HCT116 (cell line): ENCODE results near the gene TOX2. TPM values are rescaled to one million over a fixed set of nuclear protein-coding genes. Genes with fewer than 3 reads are reported as not detected.

ENCODE experiments used
- ATAC-seq: fragments of 200-7000 bp; cut with Tn5 transposase; 2 replicates; pipeline ENCODE4 v1.9.1; 2020; ENCODE audit warnings: mild to moderate bottlenecking, moderate library complexity
- BruUV-seq: library from RNA; stranded (reverse); fragments of 400-500 nt; replicated peaks from 2 replicates; lab custom pipeline; 2021; lab: Mats Ljungman, UMichigan
- CTCF ChIA-PET: fragments of 300-600 bp; sonication (Branson Sonifier 250); formaldehyde crosslinking; loops from one replicate; lab custom pipeline; 2021; ENCODE audit warnings: antibody characterized with exemption; lab: Charles Lee
- POLR2A ChIA-PET: fragments of 300-600, 350-600 bp; sonication (Branson Sonifier 250); formaldehyde crosslinking; loops from one replicate; lab custom pipeline; 2021; ENCODE audit warnings: antibody characterized with exemption; lab: Charles Lee
- RAD21 ChIA-PET, 2 experiments: fragments of 300-600 bp; sonication (Branson Sonifier 250); formaldehyde crosslinking; loops; one replicate each; lab custom pipeline; 2023; ENCODE audit warnings: low total read pairs in 2 of 2; ENCODE audit not compliant: uncharacterized antibody in 2 of 2, unreplicated experiment in 2 of 2, low non-redundant PET in 1 of 2; lab: Charles Lee
- DNase-seq: peaks from one replicate; pipeline ENCODE4 v3.0.0-alpha.2; 2010; ENCODE audit warnings: low read depth, low spot score
- H2AFZ ChIP-seq: fragments of 200-600 bp; shearing (Covaris generic), sonication (generic); 2 replicates; pipeline ENCODE4 v1.6.1; 2017; ENCODE audit warnings: low read depth, mixed run types, mixed read lengths, antibody characterized with exemption, low read length; ENCODE audit not compliant: poor library complexity, severe bottlenecking
- H3K27ac ChIP-seq: 2 replicates; pipeline ENCODE4 v1.5.1; 2012; ENCODE audit warnings: low read depth, low read length
- H3K27me3 ChIP-seq: fragments of 200-600 bp; sonication (generic); 2 replicates; pipeline ENCODE4 v1.6.1; 2016; ENCODE audit warnings: mixed run types, low read length, mixed read lengths; ENCODE audit not compliant: insufficient read depth
- H3K36me3 ChIP-seq, 2 experiments: fragments of 200-500 bp in 1 of 2; fragments of 200-600 bp in 1 of 2; sonication (Bioruptor generic) in 1 of 2; sonication (generic) in 1 of 2; 2 replicates each; pipeline versions ENCODE4 v1.5.1 to v1.6.1; 2014 to 2016; ENCODE audit warnings: low read length in 2 of 2, inconsistent platforms in 1 of 2, mixed read lengths in 1 of 2, mixed run types in 1 of 2; ENCODE audit not compliant: insufficient read depth in 2 of 2, control insufficient read depth in 1 of 2
- H3K4me1 ChIP-seq, 2 experiments: fragments of 200-600 bp in 1 of 2; sonication (generic) in 1 of 2; 2 replicates each; pipeline versions ENCODE4 v1.5.1 to v1.6.1; 2012 to 2017; ENCODE audit warnings: low read length in 2 of 2, inconsistent platforms in 1 of 2, mild to moderate bottlenecking in 1 of 2, mixed read lengths in 1 of 2, mixed run types in 1 of 2, moderate library complexity in 1 of 2; ENCODE audit not compliant: insufficient read depth in 2 of 2, control insufficient read depth in 1 of 2
- H3K4me2 ChIP-seq: fragments of 200-600 bp; sonication (generic); 2 replicates; pipeline ENCODE4 v1.6.1; 2017; ENCODE audit warnings: mixed run types, low read length, mixed read lengths
- H3K4me3 ChIP-seq, 2 experiments: fragments of 200-600 bp in 1 of 2; sonication (generic) in 1 of 2; replicated peaks in 1 of 2; 2 replicates each; pipeline ENCODE4 v1.5.1; 2011 to 2016; ENCODE audit warnings: low read length in 2 of 2, control low read depth in 1 of 2, low read depth in 1 of 2, mild to moderate bottlenecking in 1 of 2, mixed read lengths in 1 of 2, mixed run types in 1 of 2
- H3K79me2 ChIP-seq: fragments of 200-600 bp; sonication (generic); 2 replicates; pipeline ENCODE4 v1.6.1; 2017; ENCODE audit warnings: mild to moderate bottlenecking, mixed run types, low read length, moderate library complexity, mixed read lengths; ENCODE audit not compliant: insufficient read depth
- H3K9ac ChIP-seq: fragments of 200-600 bp; sonication (generic); 2 replicates; pipeline ENCODE4 v1.6.1; 2016; ENCODE audit warnings: low read length, mixed read lengths
- H3K9me2 ChIP-seq: fragments of 200-600 bp; sonication (generic), shearing (Covaris generic); 2 replicates; pipeline ENCODE4 v1.6.1; 2017; ENCODE audit warnings: mixed run types, mild to moderate bottlenecking, moderate library complexity; ENCODE audit not compliant: insufficient read depth
- H3K9me3 ChIP-seq, 2 experiments: fragments of 200-500 bp in 1 of 2; fragments of 200-600 bp in 1 of 2; sonication (Bioruptor generic) in 1 of 2; sonication (generic) in 1 of 2; 2 replicates each; pipeline ENCODE4 v1.6.1; 2014 to 2017; ENCODE audit warnings: low read length in 2 of 2, mixed read lengths in 2 of 2, inconsistent platforms in 1 of 2, low read depth in 1 of 2, mild to moderate bottlenecking in 1 of 2, mixed run types in 1 of 2, moderate library complexity in 1 of 2; ENCODE audit not compliant: control insufficient read depth in 1 of 2, insufficient read depth in 1 of 2
- H4K20me1 ChIP-seq: fragments of 200-600 bp; sonication (generic), shearing (Covaris generic); 2 replicates; pipeline ENCODE4 v1.6.1; 2017; ENCODE audit warnings: mixed run types, mild to moderate bottlenecking, moderate library complexity; ENCODE audit not compliant: insufficient read depth
- CEBPB ChIP-seq: IDR thresholded peaks from 2 replicates; pipeline ENCODE4 v1.6.1; 2012; ENCODE audit warnings: low read depth
- EGR1 ChIP-seq: IDR thresholded peaks from 2 replicates; pipeline ENCODE4 v1.6.1; 2012; ENCODE audit warnings: low read depth
- EZH2 ChIP-seq: fragments of 200-600 bp; sonication (generic); IDR thresholded peaks from 2 replicates; pipeline ENCODE4 v1.6.1; 2017; ENCODE audit warnings: antibody characterized with exemption, mixed run types
- FOSL1 ChIP-seq: IDR thresholded peaks from 2 replicates; pipeline ENCODE4 v1.6.1; 2012; ENCODE audit warnings: low read depth
- JUND ChIP-seq: IDR thresholded peaks from 2 replicates; pipeline ENCODE4 v1.6.1; 2012
- POLR2AphosphoS5 ChIP-seq: IDR thresholded peaks from 2 replicates; pipeline ENCODE4 v1.6.1; 2011; ENCODE audit warnings: mild to moderate bottlenecking, low read depth, low read length, moderate library complexity
- RAD21 ChIP-seq: IDR thresholded peaks from 2 replicates; pipeline ENCODE4 v1.6.1; 2012; ENCODE audit warnings: low read depth, mild to moderate bottlenecking
- SP1 ChIP-seq: IDR thresholded peaks from 2 replicates; pipeline ENCODE4 v1.6.1; 2012; ENCODE audit warnings: low read depth
- YY1 ChIP-seq: IDR thresholded peaks from 2 replicates; pipeline ENCODE4 v1.6.1; 2011; ENCODE audit warnings: low read length, low read depth, moderate library complexity, mild to moderate bottlenecking; ENCODE audit not compliant: insufficient replicate concordance; ENCODE audit errors: extremely low read depth
- intact Hi-C: fragments of 100-400 bp; cut with micrococcal nuclease; formaldehyde crosslinking; loops from 2 replicates; pipeline ENCODE4 v1.10.0; 2022
- total RNA-seq: library from RNA; stranded (reverse); gene quantifications from one replicate; pipeline ENCODE4 v1.2.1, GENCODE V29; 2021; ENCODE audit not compliant: unreplicated experiment
- TF ChIP-seq, protein P1 (sequence below): IDR thresholded peaks from 2 replicates; pipeline ENCODE4 v1.6.1; 2011; ENCODE audit warnings: mild to moderate bottlenecking, low read length, moderate library complexity; ENCODE audit not compliant: insufficient replicate concordance; ENCODE audit errors: extremely low read depth

TOX2 gene
- total RNA-seq, 1 experiment from 2014 or later: 39.6 TPM

GRCh38 chr20:44074252-44075151 lies 159.8 kb downstream of the TOX2 start:
- intact Hi-C loops: no loop called here
- Histone ChIP-seq H3K9me2 (no peaks in the 10 kb centered on the region), H4K20me1 (no peaks in the 10 kb centered on the region), H3K27me3 (no peaks in the 10 kb centered on the region), H3K27ac (no peak overlapping the region), H3K9ac (0 out of 2 replicates have a peak overlapping the region, but pooled peaks have one; percentile 8), H3K4me2 (peak overlapping the region; percentile 52), H3K4me1 (peaks cover 0 to 15% of the 10 kb centered on the region in 2 experiments; a peak in 2 of 4 replicates), H3K9me3 (no peaks in the 10 kb centered on the region), H3K4me3 (no peak overlapping the region), H2AFZ (no peak overlapping the region), H3K79me2 (no peaks in the 10 kb centered on the region), H3K36me3 (no peaks in the 10 kb centered on the region)
- POLR2A ChIA-PET: no interaction called here
- CTCF ChIA-PET: no interaction called here
- RAD21 ChIA-PET: interaction anchor here in 1 of 2 experiments (0.6 kb wide), 1 partner anchor 99 kb away, joined by 8 read pairs; no protein-coding TSS in a partner anchor
- peak; percentile 68 for ATAC-seq
- no TSS peak for BruUV-seq
- TF ChIP-seq, protein P1, sequence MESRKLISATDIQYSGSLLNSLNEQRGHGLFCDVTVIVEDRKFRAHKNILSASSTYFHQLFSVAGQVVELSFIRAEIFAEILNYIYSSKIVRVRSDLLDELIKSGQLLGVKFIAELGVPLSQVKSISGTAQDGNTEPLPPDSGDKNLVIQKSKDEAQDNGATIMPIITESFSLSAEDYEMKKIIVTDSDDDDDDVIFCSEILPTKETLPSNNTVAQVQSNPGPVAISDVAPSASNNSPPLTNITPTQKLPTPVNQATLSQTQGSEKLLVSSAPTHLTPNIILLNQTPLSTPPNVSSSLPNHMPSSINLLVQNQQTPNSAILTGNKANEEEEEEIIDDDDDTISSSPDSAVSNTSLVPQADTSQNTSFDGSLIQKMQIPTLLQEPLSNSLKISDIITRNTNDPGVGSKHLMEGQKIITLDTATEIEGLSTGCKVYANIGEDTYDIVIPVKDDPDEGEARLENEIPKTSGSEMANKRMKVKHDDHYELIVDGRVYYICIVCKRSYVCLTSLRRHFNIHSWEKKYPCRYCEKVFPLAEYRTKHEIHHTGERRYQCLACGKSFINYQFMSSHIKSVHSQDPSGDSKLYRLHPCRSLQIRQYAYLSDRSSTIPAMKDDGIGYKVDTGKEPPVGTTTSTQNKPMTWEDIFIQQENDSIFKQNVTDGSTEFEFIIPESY: no peak
- peak; percentile 24; the same call in 1 of the 2 replicates for TF ChIP-seq SP1
- 0 out of 2 replicates have a peak, but pooled peaks have one; percentile 22 for TF ChIP-seq JUND
- TF ChIP-seq RAD21: peak; percentile 20; the same call in 1 of the 2 replicates
- TF ChIP-seq EGR1: no peak
- no peak for TF ChIP-seq EZH2
- TF ChIP-seq POLR2AphosphoS5: no peak
- no peak for TF ChIP-seq YY1
- TF ChIP-seq FOSL1: peak; percentile 86
- no peak for TF ChIP-seq CEBPB
- no peak for DNase-seq
